ENCODE measurements around the gene REM2. TPM values are rescaled to one million over a fixed set of nuclear protein-coding genes. Genes with fewer than 3 reads are reported as not detected.

The REM2 gene
- total and polyA plus RNA-seq, 2 of the 4 experiments (the other 2 are of a cell fraction) = under 0.01 to 0.07 TPM

- ChIA-PET POLR2A (ENCODE audit: unreplicated experiment) (interaction anchor here (0.7 kb wide), 1 partner anchor 12 kb away, joined by 3 read pairs; no protein-coding TSS in a partner anchor), CTCF (interaction anchor here (0.6 kb wide), 1 partner anchor 368 kb away, joined by 3 read pairs; no protein-coding TSS in a partner anchor)
- peaks cover 11 to 33% of the 10 kb centered on the region in 2 experiments for H3K79me1 ChIP-seq (ENCODE audit: low read depth in 1 of 2, low read length in 2 of 2)
- intact Hi-C loops (cut with micrococcal nuclease) (no loop called here), dilution Hi-C loops (cut with HindIII; ENCODE audit: low sequenced_read_pairs, unreplicated experiment) (no loop called here), in situ Hi-C loops (cut with MboI; ENCODE audit: low sequenced_read_pairs) (no loop called here)
- BruUV-seq (replicated peaks) = no TSS peak
- H2BK20ac ChIP-seq (ENCODE audit: low read depth, low read length) = no peak overlapping the region
- no peak overlapping the region for H3K27ac ChIP-seq (ENCODE audit: insufficient read depth, low read length)
- H4K91ac ChIP-seq (ENCODE audit: insufficient read depth, low read depth, low read length) = no peak overlapping the region
- 50% methylated on average over 1 of the region's 8 CpGs; no CpG with 5 or more reads in 1 of the 2 experiments for WGBS, 2 experiments (ENCODE audit: extremely low coverage in 2 of 2, insufficient read length in 1 of 2)
- no peak overlapping the region for H3K4me2 ChIP-seq (ENCODE audit: low read depth, low read length)
- TF ChIP-seq POLR2A (IDR thresholded peaks at IDR 0.05; ENCODE audit: low read depth, low read length) (no peak), CEBPB (IDR thresholded peaks at IDR 0.05; ENCODE audit: low read depth, low read length) (peak; percentile 88)
- H3K4me3 ChIP-seq (ENCODE audit: insufficient read depth, low read depth, low read length) = no peak overlapping the region
- no peak overlapping the region for H2AK5ac ChIP-seq (ENCODE audit: low read depth, low read length)
- H4K20me1 ChIP-seq (ENCODE audit: insufficient read depth, low read length) = no peaks in the 10 kb centered on the region
- H3K56ac ChIP-seq (ENCODE audit: extremely low read depth, insufficient read depth, low read length) = no peak overlapping the region
- H2AK9ac ChIP-seq (replicated peaks; ENCODE audit: low read depth, low read length, poor library complexity) = no peak overlapping the region
- no peak overlapping the region for H3K18ac ChIP-seq (ENCODE audit: low read depth, low read length)
- H3K9me1 ChIP-seq (ENCODE audit: insufficient read depth, low read length) = 0 out of 2 replicates have a peak, but pooled peaks cover 3% of the 10 kb centered on the region
- no peak overlapping the region for H3K4ac ChIP-seq (ENCODE audit: low read depth, low read length)
- no peak overlapping the region for H2BK5ac ChIP-seq (ENCODE audit: low read depth, low read length, poor library complexity, severe bottlenecking)
- no peak overlapping the region for H3K9ac ChIP-seq (ENCODE audit: low read depth, low read length)
- H4K5ac ChIP-seq (ENCODE audit: low read depth, low read length) = no peak overlapping the region
- ATAC-seq (ENCODE audit: low read depth) (peak; percentile 42; the same call in 1 of the 2 replicates), DNase-seq (peak; percentile 51)
- no peak overlapping the region for H2AFZ ChIP-seq (replicated peaks; ENCODE audit: low read length, poor library complexity)
- peaks cover 38% of the 10 kb centered on the region for H3K36me3 ChIP-seq (ENCODE audit: control insufficient read depth, insufficient read depth, low read length)
- no peak overlapping the region for H2BK15ac ChIP-seq (ENCODE audit: low read depth, low read length)
- no peak overlapping the region for H4K8ac ChIP-seq (ENCODE audit: low read depth in 2 of 2, low read length in 2 of 2)
- no peak overlapping the region for H3K14ac ChIP-seq (replicated peaks; ENCODE audit: low read depth, low read length)
- H3K27me3 ChIP-seq (ENCODE audit: control insufficient read depth, insufficient read depth, low read length) = no peaks in the 10 kb centered on the region
- no peak overlapping the region for H2BK120ac ChIP-seq (ENCODE audit: low read depth, low read length)
- H3K23ac ChIP-seq (ENCODE audit: low read depth, low read length) = no peak overlapping the region
- H3K9me3 ChIP-seq (ENCODE audit: control insufficient read depth, insufficient read depth, low read length) = no peaks in the 10 kb centered on the region
- H3K4me1 ChIP-seq (ENCODE audit: control insufficient read depth, insufficient read depth, low read length) = no peaks in the 10 kb centered on the region
Observed at GRCh38 chr14:22908601-22909000, 25.6 kb downstream of the REM2 start.
